Duodenal mucosa (tissue), 2 donors: ENCODE measurements around the gene ANXA11.
A peak's percentile ranks its signal among the peaks of the same experiment; 100 is the strongest.

ENCODE experiments used
- H3K27ac ChIP-seq: one replicate; pipeline ENCODE4 v1.7.0; 2013; ENCODE audit warnings: low read depth, low read length
- H3K27me3 ChIP-seq, 2 donors: one replicate each; pipeline ENCODE4 v1.7.0; 2013; ENCODE audit warnings: low read length in 2 of 2, control low read depth in 1 of 2; ENCODE audit not compliant: insufficient read depth in 2 of 2, control insufficient read depth in 1 of 2
- H3K36me3 ChIP-seq, 2 donors: one replicate each; pipeline ENCODE4 v1.7.0; 2013; ENCODE audit warnings: low read length in 2 of 2, control low read depth in 1 of 2; ENCODE audit not compliant: insufficient read depth in 2 of 2, control insufficient read depth in 1 of 2
- H3K4me1 ChIP-seq, 2 donors: one replicate each; pipeline ENCODE4 v1.7.0; 2013; ENCODE audit warnings: low read length in 2 of 2, control low read depth in 1 of 2; ENCODE audit not compliant: insufficient read depth in 2 of 2, control insufficient read depth in 1 of 2
- H3K4me3 ChIP-seq, 2 donors: one replicate each; pipeline ENCODE4 v1.7.0; 2013; ENCODE audit warnings: low read length in 2 of 2, low read depth in 1 of 2
- H3K9ac ChIP-seq, 2 donors: one replicate each; pipeline ENCODE4 v1.7.0; 2013; ENCODE audit warnings: low read length in 2 of 2, low read depth in 1 of 2
- H3K9me3 ChIP-seq, 2 donors: one replicate each; pipeline ENCODE4 v1.7.0; 2013; ENCODE audit warnings: low read length in 2 of 2, control low read depth in 1 of 2; ENCODE audit not compliant: control insufficient read depth in 1 of 2

ANXA11 gene

GRCh38 chr10:80188713-80189112 lies 16.6 kb downstream of the ANXA11 start:
- no peaks in the 10 kb centered on the region for H3K27me3 ChIP-seq
- peaks cover 46 to 47% of the 10 kb centered on the region in 2 donors for H3K4me1 ChIP-seq
- H3K27ac ChIP-seq = no peak overlapping the region
- H3K9ac ChIP-seq = no peak overlapping the region
- peaks cover 0 to 3% of the 10 kb centered on the region in 2 donors for H3K36me3 ChIP-seq
- no peak overlapping the region for H3K4me3 ChIP-seq
- H3K9me3 ChIP-seq = no peaks in the 10 kb centered on the region

- H3K9me3 ChIP-seq = no peaks in the 10 kb centered on the region
- H3K4me1 ChIP-seq = peaks cover 47 to 55% of the 10 kb centered on the region in 2 donors
- H3K4me3 ChIP-seq = peak overlapping the region; percentile 19 to 29
- H3K27ac ChIP-seq = peak overlapping the region; percentile 26
- H3K9ac ChIP-seq = peak overlapping the region; percentile 3 to 6
- peaks cover 0 to 13% of the 10 kb centered on the region in 2 donors for H3K36me3 ChIP-seq
- no peaks in the 10 kb centered on the region for H3K27me3 ChIP-seq
Observed at GRCh38 chr10:80187465-80188409, 17.6 kb downstream of the ANXA11 start.

- peaks cover 44 to 54% of the 10 kb centered on the region in 2 donors for H3K4me1 ChIP-seq
Observed at GRCh38 chr10:80187060-80187459, 18.3 kb downstream of the ANXA11 start.

GRCh38 chr10:80186364-80187012 lies 18.8 kb downstream of the ANXA11 start:
- peaks cover 40 to 48% of the 10 kb centered on the region in 2 donors for H3K4me1 ChIP-seq
- H3K9ac ChIP-seq = no peak overlapping the region
- H3K27ac ChIP-seq = peak overlapping the region; percentile 5
- H3K4me3 ChIP-seq = no peak overlapping the region
- peaks cover 0 to 15% of the 10 kb centered on the region in 2 donors for H3K36me3 ChIP-seq
- H3K27me3 ChIP-seq = no peaks in the 10 kb centered on the region
- H3K9me3 ChIP-seq = no peaks in the 10 kb centered on the region

More at GRCh38 chr10:80187060-80187459, 18.3 kb downstream of the ANXA11 start:
- no peak overlapping the region for H3K4me3 ChIP-seq
- H3K9ac ChIP-seq = no peak overlapping the region
- H3K36me3 ChIP-seq = peaks cover 0 to 15% of the 10 kb centered on the region in 2 donors
- H3K9me3 ChIP-seq = no peaks in the 10 kb centered on the region
- peak overlapping the region; percentile 5 for H3K27ac ChIP-seq
- H3K27me3 ChIP-seq = no peaks in the 10 kb centered on the region

- no peak overlapping the region for H3K4me3 ChIP-seq
- H3K36me3 ChIP-seq = peaks cover 1 to 15% of the 10 kb centered on the region in 2 donors
- no peaks in the 10 kb centered on the region for H3K9me3 ChIP-seq
- peaks cover 40 to 43% of the 10 kb centered on the region in 2 donors for H3K4me1 ChIP-seq
- no peak overlapping the region for H3K9ac ChIP-seq
- H3K27ac ChIP-seq = no peak overlapping the region
- no peaks in the 10 kb centered on the region for H3K27me3 ChIP-seq
Observed at GRCh38 chr10:80185578-80186299, 19.6 kb downstream of the ANXA11 start.

GRCh38 chr10:80184291-80184690 lies 21.0 kb downstream of the ANXA11 start:
- Histone ChIP-seq H3K27ac (no peak overlapping the region), H3K9me3 (no peaks in the 10 kb centered on the region), H3K4me3 (no peak overlapping the region), H3K9ac (no peak overlapping the region), H3K4me1 (peaks cover 31 to 38% of the 10 kb centered on the region in 2 donors), H3K27me3 (no peaks in the 10 kb centered on the region), H3K36me3 (peaks cover 7 to 26% of the 10 kb centered on the region in 2 donors)

GRCh38 chr10:80183436-80183835 lies 21.9 kb downstream of the ANXA11 start:
- Histone ChIP-seq H3K27me3 (no peaks in the 10 kb centered on the region), H3K4me1 (peaks cover 22 to 29% of the 10 kb centered on the region in 2 donors), H3K27ac (no peak overlapping the region), H3K4me3 (no peak overlapping the region), H3K9me3 (no peaks in the 10 kb centered on the region), H3K9ac (no peak overlapping the region), H3K36me3 (peaks cover 7 to 31% of the 10 kb centered on the region in 2 donors)

GRCh38 chr10:80182986-80183385 lies 22.4 kb downstream of the ANXA11 start:
- H3K36me3 ChIP-seq = peaks cover 7 to 36% of the 10 kb centered on the region in 2 donors
- no peak overlapping the region for H3K27ac ChIP-seq
- H3K4me3 ChIP-seq = no peak overlapping the region
- H3K27me3 ChIP-seq = no peaks in the 10 kb centered on the region
- H3K4me1 ChIP-seq = peaks cover 18 to 25% of the 10 kb centered on the region in 2 donors
- H3K9me3 ChIP-seq = no peaks in the 10 kb centered on the region
- no peak overlapping the region for H3K9ac ChIP-seq

- no peaks in the 10 kb centered on the region for H3K9me3 ChIP-seq
- H3K27me3 ChIP-seq = no peaks in the 10 kb centered on the region
- H3K4me1 ChIP-seq = peaks cover 6 to 9% of the 10 kb centered on the region in 2 donors
- no peak overlapping the region for H3K4me3 ChIP-seq
- no peak overlapping the region for H3K9ac ChIP-seq
- H3K27ac ChIP-seq = no peak overlapping the region
- peaks cover 12 to 47% of the 10 kb centered on the region in 2 donors for H3K36me3 ChIP-seq
Observed at GRCh38 chr10:80177781-80178636, 27.3 kb downstream of the ANXA11 start.
